ENCODE data around the gene PCED1B.

PCED1B gene

DNA sequence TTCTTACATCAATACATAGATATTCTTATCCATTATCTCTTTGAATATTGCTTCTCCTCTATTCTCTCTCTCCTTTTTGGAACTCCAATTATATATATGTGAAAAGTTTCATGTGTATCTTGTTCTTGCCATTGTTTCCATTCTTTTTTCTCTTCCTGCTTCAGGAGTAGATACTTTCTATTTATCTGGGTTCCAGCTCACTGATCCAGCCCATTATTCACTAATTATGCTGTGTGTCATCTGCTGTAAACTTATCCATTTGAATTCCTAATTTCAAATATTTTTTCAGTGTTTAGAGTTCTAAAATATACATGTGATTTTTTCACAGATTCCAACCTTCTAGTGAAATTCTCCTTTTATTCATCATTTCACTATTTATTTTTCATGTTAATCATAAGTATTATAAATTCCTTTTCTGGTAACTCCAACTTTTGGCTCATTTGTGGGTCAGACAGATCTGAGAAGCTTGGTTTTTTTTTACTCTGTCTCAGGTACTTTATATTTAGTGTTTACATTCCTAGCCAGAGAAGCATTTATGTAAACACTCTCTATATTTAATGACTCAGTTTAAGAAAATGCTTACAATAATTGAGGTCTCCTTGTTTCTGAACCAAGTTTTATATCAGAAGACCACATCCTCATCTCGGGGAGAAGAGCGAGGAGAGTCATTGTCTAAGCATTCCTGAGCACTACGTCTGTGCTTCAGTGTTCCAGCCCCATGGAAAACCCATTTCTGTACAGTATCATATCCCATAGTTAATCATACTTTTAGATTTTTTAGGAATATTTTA, 16.2 kb downstream of the PCED1B start:
- peak; percentile 33; the same call in 1 of the 3 replicates for ATAC-seq
- TF ChIP-seq PPARA (CRISPR knock-in tag; IDR thresholded peaks at IDR 0.05; ENCODE audit: borderline replicate concordance), result no peak
- no peak for TF ChIP-seq ZNF8 (CRISPR knock-in tag; IDR thresholded peaks at IDR 0.05)
- TF ChIP-seq RARB (CRISPR knock-in tag; IDR thresholded peaks at IDR 0.05), result no peak
- TF ChIP-seq ISL1 (CRISPR knock-in tag; IDR thresholded peaks at IDR 0.05), result no peak
- no peak for TF ChIP-seq GLIS3 (CRISPR knock-in tag; IDR thresholded peaks at IDR 0.05)

DNA sequence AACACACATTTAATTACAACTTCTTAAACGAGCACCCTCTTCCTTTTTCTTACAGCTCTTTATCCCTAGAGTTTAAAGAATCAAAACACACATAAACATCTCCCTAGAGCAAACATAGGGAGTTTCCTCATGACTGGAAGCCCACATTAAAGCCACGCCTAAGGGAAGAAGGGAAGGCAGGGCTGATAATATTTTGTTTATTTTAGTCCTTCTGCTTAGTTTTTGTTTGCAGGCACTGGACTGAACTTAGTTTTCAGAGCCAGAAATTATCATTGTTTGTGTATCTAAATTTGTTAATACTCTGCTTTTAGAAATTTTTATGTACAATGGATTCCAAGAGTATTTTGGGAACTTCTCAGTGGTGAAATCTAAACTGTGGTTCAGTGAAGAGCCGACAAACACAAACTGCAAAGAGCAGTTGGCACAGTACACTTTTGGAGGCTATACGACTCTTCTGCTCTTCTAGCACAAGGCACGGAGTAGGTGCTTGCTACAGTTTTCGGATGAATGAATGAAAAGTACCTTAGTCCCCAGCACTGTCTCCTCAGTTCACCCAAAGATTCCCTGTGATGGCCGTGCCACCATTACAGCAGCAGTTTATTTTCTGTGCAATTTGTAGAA, 18.0 kb downstream of the PCED1B start:
- ATAC-seq, result no peak
- TF ChIP-seq TOX (CRISPR knock-in tag; IDR thresholded peaks at IDR 0.05; ENCODE audit: borderline replicate concordance) (no peak), ZFP3 (CRISPR knock-in tag; IDR thresholded peaks at IDR 0.05) (no peak), ESRRG (CRISPR knock-in tag; IDR thresholded peaks at IDR 0.05) (no peak), ZNF8 (CRISPR knock-in tag; IDR thresholded peaks at IDR 0.05) (no peak), BACH2 (CRISPR knock-in tag; IDR thresholded peaks at IDR 0.05; ENCODE audit: borderline replicate concordance) (no peak), ZNF565 (CRISPR knock-in tag; conservative IDR thresholded peaks at IDR 0.05; ENCODE audit: low read depth) (no peak), CSDC2 (CRISPR knock-in tag; IDR thresholded peaks at IDR 0.05) (no peak), ISL1 (CRISPR knock-in tag; IDR thresholded peaks at IDR 0.05) (no peak), ZFP30 (CRISPR knock-in tag; IDR thresholded peaks at IDR 0.05) (no peak), GLIS3 (CRISPR knock-in tag; IDR thresholded peaks at IDR 0.05) (no peak)
- TF ChIP-seq, protein P1, sequence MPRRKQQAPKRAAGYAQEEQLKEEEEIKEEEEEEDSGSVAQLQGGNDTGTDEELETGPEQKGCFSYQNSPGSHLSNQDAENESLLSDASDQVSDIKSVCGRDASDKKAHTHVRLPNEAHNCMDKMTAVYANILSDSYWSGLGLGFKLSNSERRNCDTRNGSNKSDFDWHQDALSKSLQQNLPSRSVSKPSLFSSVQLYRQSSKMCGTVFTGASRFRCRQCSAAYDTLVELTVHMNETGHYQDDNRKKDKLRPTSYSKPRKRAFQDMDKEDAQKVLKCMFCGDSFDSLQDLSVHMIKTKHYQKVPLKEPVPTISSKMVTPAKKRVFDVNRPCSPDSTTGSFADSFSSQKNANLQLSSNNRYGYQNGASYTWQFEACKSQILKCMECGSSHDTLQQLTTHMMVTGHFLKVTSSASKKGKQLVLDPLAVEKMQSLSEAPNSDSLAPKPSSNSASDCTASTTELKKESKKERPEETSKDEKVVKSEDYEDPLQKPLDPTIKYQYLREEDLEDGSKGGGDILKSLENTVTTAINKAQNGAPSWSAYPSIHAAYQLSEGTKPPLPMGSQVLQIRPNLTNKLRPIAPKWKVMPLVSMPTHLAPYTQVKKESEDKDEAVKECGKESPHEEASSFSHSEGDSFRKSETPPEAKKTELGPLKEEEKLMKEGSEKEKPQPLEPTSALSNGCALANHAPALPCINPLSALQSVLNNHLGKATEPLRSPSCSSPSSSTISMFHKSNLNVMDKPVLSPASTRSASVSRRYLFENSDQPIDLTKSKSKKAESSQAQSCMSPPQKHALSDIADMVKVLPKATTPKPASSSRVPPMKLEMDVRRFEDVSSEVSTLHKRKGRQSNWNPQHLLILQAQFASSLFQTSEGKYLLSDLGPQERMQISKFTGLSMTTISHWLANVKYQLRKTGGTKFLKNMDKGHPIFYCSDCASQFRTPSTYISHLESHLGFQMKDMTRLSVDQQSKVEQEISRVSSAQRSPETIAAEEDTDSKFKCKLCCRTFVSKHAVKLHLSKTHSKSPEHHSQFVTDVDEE (CRISPR knock-in tag; IDR thresholded peaks at IDR 0.05), result no peak
- TF ChIP-seq, protein P2, sequence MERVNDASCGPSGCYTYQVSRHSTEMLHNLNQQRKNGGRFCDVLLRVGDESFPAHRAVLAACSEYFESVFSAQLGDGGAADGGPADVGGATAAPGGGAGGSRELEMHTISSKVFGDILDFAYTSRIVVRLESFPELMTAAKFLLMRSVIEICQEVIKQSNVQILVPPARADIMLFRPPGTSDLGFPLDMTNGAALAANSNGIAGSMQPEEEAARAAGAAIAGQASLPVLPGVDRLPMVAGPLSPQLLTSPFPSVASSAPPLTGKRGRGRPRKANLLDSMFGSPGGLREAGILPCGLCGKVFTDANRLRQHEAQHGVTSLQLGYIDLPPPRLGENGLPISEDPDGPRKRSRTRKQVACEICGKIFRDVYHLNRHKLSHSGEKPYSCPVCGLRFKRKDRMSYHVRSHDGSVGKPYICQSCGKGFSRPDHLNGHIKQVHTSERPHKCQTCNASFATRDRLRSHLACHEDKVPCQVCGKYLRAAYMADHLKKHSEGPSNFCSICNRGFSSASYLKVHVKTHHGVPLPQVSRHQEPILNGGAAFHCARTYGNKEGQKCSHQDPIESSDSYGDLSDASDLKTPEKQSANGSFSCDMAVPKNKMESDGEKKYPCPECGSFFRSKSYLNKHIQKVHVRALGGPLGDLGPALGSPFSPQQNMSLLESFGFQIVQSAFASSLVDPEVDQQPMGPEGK (CRISPR knock-in tag; IDR thresholded peaks at IDR 0.05; ENCODE audit: borderline replicate concordance), result no peak
- TF ChIP-seq, protein P3, sequence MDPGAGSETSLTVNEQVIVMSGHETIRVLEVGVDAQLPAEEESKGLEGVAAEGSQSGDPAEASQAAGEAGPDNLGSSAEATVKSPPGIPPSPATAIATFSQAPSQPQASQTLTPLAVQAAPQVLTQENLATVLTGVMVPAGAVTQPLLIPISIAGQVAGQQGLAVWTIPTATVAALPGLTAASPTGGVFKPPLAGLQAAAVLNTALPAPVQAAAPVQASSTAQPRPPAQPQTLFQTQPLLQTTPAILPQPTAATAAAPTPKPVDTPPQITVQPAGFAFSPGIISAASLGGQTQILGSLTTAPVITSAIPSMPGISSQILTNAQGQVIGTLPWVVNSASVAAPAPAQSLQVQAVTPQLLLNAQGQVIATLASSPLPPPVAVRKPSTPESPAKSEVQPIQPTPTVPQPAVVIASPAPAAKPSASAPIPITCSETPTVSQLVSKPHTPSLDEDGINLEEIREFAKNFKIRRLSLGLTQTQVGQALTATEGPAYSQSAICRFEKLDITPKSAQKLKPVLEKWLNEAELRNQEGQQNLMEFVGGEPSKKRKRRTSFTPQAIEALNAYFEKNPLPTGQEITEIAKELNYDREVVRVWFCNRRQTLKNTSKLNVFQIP (CRISPR knock-in tag; IDR thresholded peaks at IDR 0.05; ENCODE audit: borderline replicate concordance, low read depth), result no peak

DNA sequence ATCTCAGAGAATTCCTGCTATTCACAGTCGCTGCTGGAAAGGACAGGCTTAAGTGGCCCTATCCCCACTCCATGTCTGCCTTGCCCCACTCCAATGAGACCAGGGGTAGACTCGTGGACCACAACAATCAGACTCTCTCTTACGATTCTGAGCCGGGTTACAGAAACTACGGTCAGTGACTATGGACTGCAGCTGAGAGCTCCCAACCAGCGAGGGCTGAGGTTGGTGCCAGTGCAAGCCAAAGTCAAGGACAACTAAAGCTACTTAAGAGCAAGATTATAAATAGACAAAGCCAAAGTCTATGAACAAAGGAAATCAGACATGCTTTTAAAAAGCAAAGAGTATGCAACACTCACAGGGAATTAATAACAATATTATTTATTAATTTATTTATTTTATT, 18.7 kb downstream of the PCED1B start:
- no peak for ATAC-seq
- no peak for TF ChIP-seq RARB (CRISPR knock-in tag; IDR thresholded peaks at IDR 0.05)
- TF ChIP-seq, protein P1 (CRISPR knock-in tag; IDR thresholded peaks at IDR 0.05), result no peak
- no peak for TF ChIP-seq PPARA (CRISPR knock-in tag; IDR thresholded peaks at IDR 0.05; ENCODE audit: borderline replicate concordance)
- no peak for TF ChIP-seq GLIS3 (CRISPR knock-in tag; IDR thresholded peaks at IDR 0.05)
- TF ChIP-seq BACH2 (CRISPR knock-in tag; IDR thresholded peaks at IDR 0.05; ENCODE audit: borderline replicate concordance), result no peak
- no peak for TF ChIP-seq OSR1 (CRISPR knock-in tag; IDR thresholded peaks at IDR 0.05)
- no peak for TF ChIP-seq SNAI2 (CRISPR knock-in tag; IDR thresholded peaks at IDR 0.05)
- TF ChIP-seq ZFP3 (CRISPR knock-in tag; IDR thresholded peaks at IDR 0.05), result no peak
- no peak for TF ChIP-seq ARNTL (CRISPR knock-in tag; IDR thresholded peaks at IDR 0.05; ENCODE audit: borderline replicate concordance, low read depth)
- TF ChIP-seq ZNF8 (CRISPR knock-in tag; IDR thresholded peaks at IDR 0.05), result no peak
- no peak for TF ChIP-seq CSDC2 (CRISPR knock-in tag; IDR thresholded peaks at IDR 0.05)
- TF ChIP-seq, protein P4, sequence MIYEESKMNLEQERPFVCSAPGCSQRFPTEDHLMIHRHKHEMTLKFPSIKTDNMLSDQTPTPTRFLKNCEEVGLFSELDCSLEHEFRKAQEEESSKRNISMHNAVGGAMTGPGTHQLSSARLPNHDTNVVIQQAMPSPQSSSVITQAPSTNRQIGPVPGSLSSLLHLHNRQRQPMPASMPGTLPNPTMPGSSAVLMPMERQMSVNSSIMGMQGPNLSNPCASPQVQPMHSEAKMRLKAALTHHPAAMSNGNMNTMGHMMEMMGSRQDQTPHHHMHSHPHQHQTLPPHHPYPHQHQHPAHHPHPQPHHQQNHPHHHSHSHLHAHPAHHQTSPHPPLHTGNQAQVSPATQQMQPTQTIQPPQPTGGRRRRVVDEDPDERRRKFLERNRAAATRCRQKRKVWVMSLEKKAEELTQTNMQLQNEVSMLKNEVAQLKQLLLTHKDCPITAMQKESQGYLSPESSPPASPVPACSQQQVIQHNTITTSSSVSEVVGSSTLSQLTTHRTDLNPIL (CRISPR knock-in tag; IDR thresholded peaks at IDR 0.05; ENCODE audit: low read depth), result no peak
- TF ChIP-seq ZFP30 (CRISPR knock-in tag; IDR thresholded peaks at IDR 0.05), result no peak
- TF ChIP-seq, protein P2 (CRISPR knock-in tag; IDR thresholded peaks at IDR 0.05; ENCODE audit: borderline replicate concordance), result no peak
- TF ChIP-seq ISL1 (CRISPR knock-in tag; IDR thresholded peaks at IDR 0.05), result no peak
- TF ChIP-seq, protein P5, sequence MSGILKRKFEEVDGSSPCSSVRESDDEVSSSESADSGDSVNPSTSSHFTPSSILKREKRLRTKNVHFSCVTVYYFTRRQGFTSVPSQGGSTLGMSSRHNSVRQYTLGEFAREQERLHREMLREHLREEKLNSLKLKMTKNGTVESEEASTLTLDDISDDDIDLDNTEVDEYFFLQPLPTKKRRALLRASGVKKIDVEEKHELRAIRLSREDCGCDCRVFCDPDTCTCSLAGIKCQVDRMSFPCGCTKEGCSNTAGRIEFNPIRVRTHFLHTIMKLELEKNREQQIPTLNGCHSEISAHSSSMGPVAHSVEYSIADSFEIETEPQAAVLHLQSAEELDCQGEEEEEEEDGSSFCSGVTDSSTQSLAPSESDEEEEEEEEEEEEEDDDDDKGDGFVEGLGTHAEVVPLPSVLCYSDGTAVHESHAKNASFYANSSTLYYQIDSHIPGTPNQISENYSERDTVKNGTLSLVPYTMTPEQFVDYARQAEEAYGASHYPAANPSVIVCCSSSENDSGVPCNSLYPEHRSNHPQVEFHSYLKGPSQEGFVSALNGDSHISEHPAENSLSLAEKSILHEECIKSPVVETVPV (CRISPR knock-in tag; IDR thresholded peaks at IDR 0.05), result no peak
- TF ChIP-seq ZC3H10 (CRISPR knock-in tag; IDR thresholded peaks at IDR 0.05), result no peak
- TF ChIP-seq ESRRG (CRISPR knock-in tag; IDR thresholded peaks at IDR 0.05), result no peak
